HFFc6 (cell line): ENCODE data around the gene PDIK1L. TPM values are rescaled to one million over a fixed set of nuclear protein-coding genes. Genes with fewer than 3 reads are reported as not detected.

ENCODE experiments used
- DNase-seq: peaks from one replicate; pipeline ENCODE4 v3.0.0-alpha.2; 2018
- H3K27ac Mint-ChIP-seq: 2 replicates; pipeline ENCODE4 v1.8.0; 2020; ENCODE audit warnings: mild to moderate bottlenecking, mixed read lengths
- H3K27me3 Mint-ChIP-seq: 2 replicates; pipeline ENCODE4 v1.8.0; 2021; ENCODE audit warnings: mild to moderate bottlenecking, moderate library complexity, mixed read lengths; ENCODE audit not compliant: insufficient read depth
- H3K36me3 Mint-ChIP-seq: 2 replicates; pipeline ENCODE4 v1.8.0; 2021; ENCODE audit warnings: low read depth, mixed read lengths
- H3K4me1 Mint-ChIP-seq: 2 replicates; pipeline ENCODE4 v1.8.0; 2020; ENCODE audit warnings: low read depth, mixed read lengths
- H3K4me3 Mint-ChIP-seq: 2 replicates; pipeline ENCODE4 v1.8.0; 2020; ENCODE audit warnings: mild to moderate bottlenecking, moderate library complexity, mixed read lengths
- H3K9me3 Mint-ChIP-seq: 2 replicates; pipeline ENCODE4 v1.8.0; 2020; ENCODE audit warnings: mild to moderate bottlenecking, mixed read lengths
- CTCF ChIP-seq: fragments of 200-600 bp; sonication (generic); IDR thresholded peaks from 2 replicates; pipeline ENCODE4 v1.5.0; 2021; ENCODE audit warnings: antibody characterized with exemption, mild to moderate bottlenecking
- long read RNA-seq: library from polyadenylated mRNA; unstranded; transcript quantifications from one replicate; pipeline ENCODE4 v2.0.0, GENCODE V29; 2019
- total RNA-seq, 6 experiments: library from RNA; stranded (reverse); fragmentation: NEBNext Ultra II Directional; extraction: Animal tissue kit (Norgen Biotek cat#: 25700); gene quantifications; 2 replicates in 1 of 6; 3 replicates in 5 of 6; pipeline ENCODE4 v1.2.3, GENCODE V29; 2021

Gene PDIK1L
- total RNA-seq = 1 to 10 TPM; 2.5 to 4.4 (median 3.8) TPM
- long read RNA-seq, partial matches to known transcripts = 0 of 5 reads
- long read RNA-seq, other reads (novel, unspliced or antisense) = 3 of 5 reads

GRCh38 chr1:26111530-26112406, at the start of gene PDIK1L:
Gene PDIK1L, plus strand, starts transcription at chr1:26111824. Its CDS starts 2,485 bp downstream, at chr1:26114309.
- H3K4me1 Mint-ChIP-seq = peaks cover 22% of the 10 kb centered on the region
- no peaks in the 10 kb centered on the region for H3K9me3 Mint-ChIP-seq
- TF ChIP-seq CTCF = no peak
- no peaks in the 10 kb centered on the region for H3K27me3 Mint-ChIP-seq
- DNase-seq = peak; percentile 93
- H3K4me3 Mint-ChIP-seq = peak within 1 kb of the TSS; percentile 95
- H3K36me3 Mint-ChIP-seq = peaks cover 5% of the 10 kb centered on the region; the same call in 1 of the 2 replicates
- H3K27ac Mint-ChIP-seq = peak within 1 kb of the TSS; percentile 84

GRCh38 chr1:26064553-26064952, 47.1 kb upstream of the PDIK1L start:
- Mint-ChIP-seq H3K9me3 (no peaks in the 10 kb centered on the region), H3K27me3 (peaks cover 63% of the 10 kb centered on the region), H3K4me3 (no peak overlapping the region), H3K36me3 (no peaks in the 10 kb centered on the region), H3K27ac (no peak overlapping the region), H3K4me1 (no peaks in the 10 kb centered on the region)
- no peak for DNase-seq
- no peak for TF ChIP-seq CTCF

- Mint-ChIP-seq H3K9me3 (no peaks in the 10 kb centered on the region), H3K4me1 (no peaks in the 10 kb centered on the region), H3K27me3 (peaks cover 56% of the 10 kb centered on the region), H3K27ac (no peak overlapping the region), H3K36me3 (no peaks in the 10 kb centered on the region), H3K4me3 (no peak overlapping the region)
- no peak for TF ChIP-seq CTCF
- no peak for DNase-seq
Measured at GRCh38 chr1:26066160-26066559, 45.5 kb upstream of the PDIK1L start.

- Mint-ChIP-seq H3K4me3 (no peak overlapping the region), H3K36me3 (no peaks in the 10 kb centered on the region), H3K27me3 (peaks cover 56% of the 10 kb centered on the region), H3K9me3 (no peaks in the 10 kb centered on the region), H3K27ac (no peak overlapping the region), H3K4me1 (no peaks in the 10 kb centered on the region)
- no peak for TF ChIP-seq CTCF
- no peak for DNase-seq
Measured at GRCh38 chr1:26066857-26067256, 44.8 kb upstream of the PDIK1L start.

GRCh38 chr1:26067432-26067911, 44.2 kb upstream of the PDIK1L start, which contains the start of gene TRIM63:
Gene TRIM63, minus strand, starts transcription at chr1:26067630. Its CDS starts 136 bp downstream, at chr1:26067494.
- no peak within 1 kb of the TSS for H3K27ac Mint-ChIP-seq
- H3K4me1 Mint-ChIP-seq = no peaks in the 10 kb centered on the region
- no peaks in the 10 kb centered on the region for H3K36me3 Mint-ChIP-seq
- DNase-seq = no peak
- H3K27me3 Mint-ChIP-seq = peaks cover 58% of the 10 kb centered on the region
- no peak for TF ChIP-seq CTCF
- no peak within 1 kb of the TSS for H3K4me3 Mint-ChIP-seq
- no peaks in the 10 kb centered on the region for H3K9me3 Mint-ChIP-seq
